A549 treated with Mapracorat at 1 μM for 4 hours (cell line): ENCODE data around the gene TIMP2. TPM values are rescaled to one million over a fixed set of nuclear protein-coding genes. Genes with fewer than 3 reads are reported as not detected.

Source experiments
- total RNA-seq: library from RNA; stranded (reverse); fragments of 200-300 nt; extraction: Qiagen RNA extraction; gene quantifications from 5 replicates; pipeline ENCODE4 v1.2.3, GENCODE V29; 2022

TIMP2 gene
- 189 to 242 TPM (median 225 TPM) in 5 replicates for total RNA-seq

GRCh38 chr17:78925234-78925633, at the start of gene TIMP2:
TSS of gene TIMP2 (minus strand) at chr17:78925387. CDS start at chr17:78925088, 299 bp downstream.

DNA sequence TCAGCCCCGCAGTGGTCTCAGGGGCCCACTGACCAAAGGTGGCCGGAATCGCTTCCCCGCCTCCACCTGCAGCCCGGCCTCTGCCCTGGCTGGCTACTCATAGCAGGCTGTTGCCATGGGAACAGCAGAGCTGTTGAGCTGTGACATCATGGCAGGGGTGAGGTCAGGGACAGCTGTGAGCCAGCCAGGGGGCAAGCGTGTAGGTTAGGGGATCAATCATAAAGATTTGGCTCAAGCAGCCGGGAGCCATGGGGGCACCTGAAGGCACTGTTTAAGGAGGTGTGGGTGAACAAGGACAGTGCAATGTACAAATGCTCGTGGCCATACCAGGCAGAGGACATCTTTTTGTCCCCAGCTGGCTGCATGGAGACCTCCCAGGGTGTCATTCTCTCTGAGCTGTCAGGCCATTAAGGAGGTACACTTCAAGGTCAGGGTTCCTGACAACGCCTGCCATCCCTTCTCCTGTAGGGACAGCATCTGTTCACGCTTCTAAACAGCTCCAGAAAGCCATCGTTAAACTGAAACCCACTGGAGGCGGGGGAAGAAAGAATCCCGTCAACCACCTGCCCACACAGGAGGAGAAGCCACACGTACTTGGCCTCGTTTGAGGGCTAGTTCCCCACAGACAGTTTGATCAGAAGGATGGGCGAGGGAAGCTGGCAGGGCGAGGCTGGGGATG, 21.9 kb downstream of the TIMP2 start, which contains the start of gene CEP295NL:
TSS of gene CEP295NL (minus strand) at position 101 of the 679 bp plus-strand sequence. CDS start 1,373 bp downstream, outside the sequence.

GRCh38 chr17:78840780-78841611, 84.2 kb downstream of the TIMP2 start, which contains the start of gene USP36:
TSS of gene USP36 (minus strand) at chr17:78840814. CDS start at chr17:78836363, 4,451 bp downstream.

Other genes with a start within 250 kb of the TIMP2 start
- 53.6 to 72.2 TPM (median 63.6 TPM) in 5 replicates for gene CYTH1, start 143.1 kb downstream of the TIMP2 start, total RNA-seq
- 50.5 to 62.2 TPM (median 58.6 TPM) in 5 replicates for gene USP36, start 84.6 kb downstream of the TIMP2 start, total RNA-seq
- gene CEP295NL, start 22.2 kb downstream of the TIMP2 start, total RNA-seq: 0.18 to 0.58 TPM (median 0.27 TPM) in 5 replicates
- 71.1 to 83.5 TPM (median 79.8 TPM) in 5 replicates for gene LGALS3BP, start 54.5 kb upstream of the TIMP2 start, total RNA-seq
- gene CANT1, start 84.4 kb upstream of the TIMP2 start, total RNA-seq: 66.7 to 84.5 TPM (median 78.5 TPM) in 5 replicates
- 41.8 to 54.0 TPM (median 46.9 TPM) in 5 replicates for gene C1QTNF1, start 98.8 kb upstream of the TIMP2 start, total RNA-seq
- gene ENGASE, start 149.4 kb upstream of the TIMP2 start, total RNA-seq: 8.8 to 24.3 TPM (median 15.4 TPM) in 5 replicates